Smooth muscle cell (in vitro differentiated cells): ENCODE data around the gene NLGN4Y. TPM values are rescaled to one million over a fixed set of nuclear protein-coding genes. Genes with fewer than 3 reads are reported as not detected.

Experiments
- DNase-seq: peaks from one replicate; lab custom pipeline; 2025; ENCODE audit not compliant: unreplicated experiment; lab: John Stamatoyannopoulos, UW
- H2AFZ ChIP-seq: fragments of 200-600 bp; sonication (generic); 2 replicates; pipeline ENCODE4 v1.6.0; 2016; ENCODE audit warnings: antibody characterized with exemption, low read depth, mild to moderate bottlenecking
- H3F3A ChIP-seq: fragments of 200-600 bp; sonication (generic); 2 replicates; pipeline ENCODE4 v1.6.0; 2017; ENCODE audit warnings: antibody characterized with exemption, low read depth
- H3K27ac ChIP-seq: fragments of 200-600 bp; sonication (generic); 2 replicates; pipeline ENCODE4 v1.5.1; 2016; ENCODE audit warnings: low read depth, mild to moderate bottlenecking
- H3K27me3 ChIP-seq: fragments of 200-600 bp; sonication (generic); 2 replicates; pipeline ENCODE4 v1.6.1; 2016; ENCODE audit warnings: low read depth, mild to moderate bottlenecking
- H3K36me3 ChIP-seq: fragments of 200-600 bp; sonication (generic); 2 replicates; pipeline ENCODE4 v1.5.1; 2016; ENCODE audit warnings: low read depth
- H3K4me1 ChIP-seq: fragments of 200-600 bp; sonication (generic); 2 replicates; pipeline ENCODE4 v1.5.1; 2016; ENCODE audit warnings: low read depth
- H3K4me2 ChIP-seq: fragments of 200-600 bp; sonication (generic); 2 replicates; pipeline ENCODE4 v1.6.0; 2016; ENCODE audit warnings: mild to moderate bottlenecking
- H3K4me3 ChIP-seq: fragments of 200-600 bp; sonication (generic); 2 replicates; pipeline ENCODE4 v1.5.1; 2016; ENCODE audit warnings: mild to moderate bottlenecking
- H3K79me2 ChIP-seq: fragments of 200-600 bp; sonication (generic); 2 replicates; pipeline ENCODE4 v1.6.0; 2016; ENCODE audit warnings: low read depth, mild to moderate bottlenecking
- H3K9ac ChIP-seq: fragments of 200-600 bp; sonication (generic); 2 replicates; pipeline ENCODE4 v1.6.0; 2016; ENCODE audit warnings: low read depth
- H3K9me3 ChIP-seq: fragments of 200-600 bp; sonication (generic); replicated peaks from 2 replicates; pipeline ENCODE4 v1.5.1; 2016; ENCODE audit warnings: low read depth
- H4K20me1 ChIP-seq: fragments of 200-600 bp; sonication (generic); 2 replicates; pipeline ENCODE4 v1.6.0; 2016; ENCODE audit warnings: low read depth
- CTCF ChIP-seq: fragments of 200-600 bp; sonication (generic); IDR thresholded peaks from 2 replicates; pipeline ENCODE4 v1.5.1; 2017; ENCODE audit warnings: borderline replicate concordance, mild to moderate bottlenecking, antibody characterized with exemption; ENCODE audit not compliant: insufficient read depth, poor library complexity, severe bottlenecking
- WGBS: methylation state at CpG from one replicate; pipeline ENCODE4 v1.1.7; 2016; ENCODE audit warnings: low lambda C conversion rate; 5-methylcytosine and 5-hydroxymethylcytosine counted together
- polyA plus RNA-seq: library from polyadenylated mRNA; unstranded; fragments of >200 nt; fragmentation: Nextera tagmentation; extraction: Ambion mirVana; gene quantifications from 2 replicates; pipeline ENCODE4 v1.2.1, GENCODE V29; 2016
- total RNA-seq: library from RNA; depleted of rRNA; stranded (reverse); fragments of >200 nt; gene quantifications from 2 replicates; pipeline ENCODE4 v1.2.3, GENCODE V29; 2014

NLGN4Y gene
- total and polyA plus RNA-seq, 2 experiments from 2014 or later = not detected

GRCh38 chrY:14818452-14818851 is 294.1 kb downstream of the NLGN4Y start:
- DNase-seq = no peak

GRCh38 chrY:14822201-14822600 is 297.9 kb downstream of the NLGN4Y start:
- Histone ChIP-seq H3K27ac (no peak overlapping the region), H3K4me3 (no peak overlapping the region), H3K4me2 (no peak overlapping the region), H3K36me3 (no peaks in the 10 kb centered on the region), H3K27me3 (no peaks in the 10 kb centered on the region), H3F3A (no peaks in the 10 kb centered on the region), H4K20me1 (no peaks in the 10 kb centered on the region), H3K9ac (no peak overlapping the region), H3K4me1 (no peaks in the 10 kb centered on the region), H2AFZ (no peak overlapping the region), H3K9me3 (no peaks in the 10 kb centered on the region), H3K79me2 (no peaks in the 10 kb centered on the region)
- DNase-seq = no peak
- no CpG with 5 or more reads among the region's 2 CpGs for WGBS
- no peak for TF ChIP-seq CTCF

More at GRCh38 chrY:14818452-14818851, 294.1 kb downstream of the NLGN4Y start:
- Histone ChIP-seq H3K4me3 (no peak overlapping the region), H4K20me1 (no peaks in the 10 kb centered on the region), H3K79me2 (no peaks in the 10 kb centered on the region), H3F3A (no peaks in the 10 kb centered on the region), H3K27me3 (no peaks in the 10 kb centered on the region), H3K9me3 (no peaks in the 10 kb centered on the region), H2AFZ (no peak overlapping the region), H3K4me1 (no peaks in the 10 kb centered on the region), H3K9ac (no peak overlapping the region), H3K36me3 (no peaks in the 10 kb centered on the region), H3K27ac (no peak overlapping the region), H3K4me2 (no peak overlapping the region)
- TF ChIP-seq CTCF = no peak

GRCh38 chrY:14822906-14823305 is 298.6 kb downstream of the NLGN4Y start:
- H3K4me3 ChIP-seq = no peak overlapping the region
- WGBS = no CpG with 5 or more reads among the region's 1 CpG
- no peaks in the 10 kb centered on the region for H3K79me2 ChIP-seq
- no peaks in the 10 kb centered on the region for H3K27me3 ChIP-seq
- H2AFZ ChIP-seq = no peak overlapping the region
- no peak overlapping the region for H3K4me2 ChIP-seq
- no peaks in the 10 kb centered on the region for H3K36me3 ChIP-seq
- H4K20me1 ChIP-seq = no peaks in the 10 kb centered on the region
- no peaks in the 10 kb centered on the region for H3F3A ChIP-seq
- H3K9me3 ChIP-seq = no peaks in the 10 kb centered on the region
- no peaks in the 10 kb centered on the region for H3K4me1 ChIP-seq
- H3K27ac ChIP-seq = no peak overlapping the region
- H3K9ac ChIP-seq = no peak overlapping the region
- DNase-seq = no peak
- no peak for TF ChIP-seq CTCF

- no peak for TF ChIP-seq CTCF
Measured at GRCh38 chrY:14824583-14824982, 300.3 kb downstream of the NLGN4Y start.

More at GRCh38 chrY:14824583-14824982, 300.3 kb downstream of the NLGN4Y start:
- Histone ChIP-seq H3K9me3 (no peaks in the 10 kb centered on the region), H3K4me2 (no peak overlapping the region), H2AFZ (no peak overlapping the region), H3K4me3 (no peak overlapping the region), H3K9ac (no peak overlapping the region), H3K27ac (no peak overlapping the region), H3K36me3 (no peaks in the 10 kb centered on the region), H3K4me1 (no peaks in the 10 kb centered on the region), H3K79me2 (no peaks in the 10 kb centered on the region), H4K20me1 (no peaks in the 10 kb centered on the region), H3F3A (no peaks in the 10 kb centered on the region), H3K27me3 (no peaks in the 10 kb centered on the region)
- DNase-seq = no peak
- WGBS = no CpG with 5 or more reads among the region's 2 CpGs
